Islet of Langerhans (tissue), 1 donor: Measurements from ENCODE around the gene USP22.
"Not testable (repeated sequence)": the region's sequence is repeated elsewhere in the genome, so short reads cannot be mapped to it uniquely, and the experiment has no call there.

Source experiments
- FAIRE-seq: peaks from one replicate; lab custom pipeline; 2011; peaks lifted over from hg19 to GRCh38; lab: Jason Lieb, UNC

USP22 gene

DNA sequence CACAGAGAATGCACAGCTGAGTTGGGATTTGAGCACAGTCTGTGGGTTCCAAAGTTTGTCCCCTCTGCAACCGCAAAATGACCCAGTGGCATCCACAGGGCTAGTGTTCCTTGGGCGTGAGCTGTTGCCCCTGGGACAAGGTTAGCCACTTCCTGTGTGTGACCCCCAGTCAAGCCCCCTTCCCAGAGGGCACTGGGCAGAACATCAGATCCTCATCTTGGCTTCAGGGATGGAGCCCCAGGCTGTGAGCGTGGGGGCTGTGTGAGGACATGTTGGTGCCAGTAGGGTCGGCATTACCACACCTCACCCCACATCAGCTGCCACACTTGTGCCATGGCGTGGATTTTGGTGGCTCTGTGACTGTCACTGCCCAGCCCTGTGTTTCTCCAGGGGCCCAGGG lies 55.3 kb downstream of the USP22 start:
- no peak for FAIRE-seq

DNA sequence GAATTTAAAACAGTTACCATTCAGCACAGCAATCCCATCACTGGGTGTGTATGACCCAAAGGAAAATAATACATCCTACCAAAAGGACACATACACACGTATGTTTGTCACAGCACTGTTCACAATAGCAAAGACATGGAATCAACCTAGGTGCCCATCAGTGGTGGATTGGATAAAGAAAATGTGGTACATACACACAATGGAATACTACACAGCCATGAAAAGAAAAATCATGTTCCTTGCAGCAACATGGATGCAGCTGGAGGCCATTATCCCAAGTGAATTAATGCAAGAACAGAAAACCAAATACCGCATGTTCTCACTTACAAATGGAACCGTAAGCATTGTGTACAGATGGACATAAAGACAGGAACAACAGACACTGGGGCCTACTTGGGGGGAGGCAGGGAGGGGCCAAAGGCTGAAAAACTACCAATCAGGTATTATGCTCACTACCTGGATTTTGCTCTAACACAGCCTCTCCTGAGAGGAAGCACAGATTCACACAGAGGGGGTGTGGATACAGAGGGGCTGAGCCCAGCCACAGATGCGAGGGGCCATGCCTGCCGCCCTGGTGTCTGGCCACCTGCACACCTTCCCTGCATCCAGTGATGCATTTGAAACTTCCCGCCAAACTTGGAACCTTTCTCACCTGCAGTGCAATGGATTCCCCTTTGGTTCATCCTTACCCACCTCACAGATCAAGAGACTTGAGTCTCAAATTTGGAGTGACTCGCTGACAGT lies 55.9 kb downstream of the USP22 start:
- no peak for FAIRE-seq

DNA sequence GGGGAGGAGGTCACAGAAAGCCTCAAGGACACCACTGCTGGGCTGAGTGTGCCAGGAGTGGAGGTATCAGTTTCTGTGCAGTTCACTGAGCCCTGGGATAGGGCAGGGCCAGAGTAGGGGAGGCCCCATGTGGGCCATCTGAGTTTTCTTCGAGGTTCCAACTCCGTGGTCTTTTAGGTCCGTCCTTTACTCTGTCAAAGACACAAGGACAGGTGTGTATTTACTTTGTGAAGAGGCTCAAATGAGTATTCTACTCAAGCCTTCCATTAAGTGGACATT lies 59.5 kb downstream of the USP22 start:
- no peak for FAIRE-seq

DNA sequence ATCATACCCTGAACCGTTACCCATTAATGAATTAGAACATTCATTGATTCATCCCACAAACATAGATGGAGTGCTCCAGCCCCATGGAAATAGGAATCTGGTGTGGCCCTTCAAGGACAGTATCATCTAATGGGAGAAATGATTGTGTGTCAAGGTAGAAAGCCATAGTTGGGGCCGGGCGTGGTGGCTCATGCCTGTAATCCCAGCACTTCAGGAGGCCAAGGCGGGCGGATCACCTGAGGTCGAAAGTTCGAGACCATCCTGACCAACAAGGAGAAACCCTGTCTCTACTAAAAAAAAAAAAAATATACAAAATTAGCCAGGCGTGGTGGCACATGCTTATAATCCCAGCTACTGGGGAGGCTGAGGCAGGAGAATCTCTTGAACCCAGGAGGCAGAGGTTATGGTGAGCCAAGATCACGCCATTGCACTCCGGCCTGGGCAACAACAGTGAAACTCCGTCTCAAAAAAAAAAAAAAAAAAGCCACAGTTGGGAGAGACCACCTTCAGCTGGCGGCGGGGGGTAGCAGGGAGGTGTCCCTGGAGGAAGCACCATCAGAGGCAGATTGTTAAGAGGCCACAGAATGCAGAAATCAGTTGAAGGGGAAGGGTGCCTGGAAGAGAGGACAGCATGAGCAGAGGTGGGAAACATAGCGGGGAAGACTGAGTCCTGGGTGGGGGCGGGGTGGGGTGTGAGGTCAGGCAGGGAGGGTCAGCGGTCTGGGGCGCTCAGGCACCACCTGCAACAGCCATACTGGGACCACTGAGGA lies 60.0 kb downstream of the USP22 start:
- FAIRE-seq: no peak

DNA sequence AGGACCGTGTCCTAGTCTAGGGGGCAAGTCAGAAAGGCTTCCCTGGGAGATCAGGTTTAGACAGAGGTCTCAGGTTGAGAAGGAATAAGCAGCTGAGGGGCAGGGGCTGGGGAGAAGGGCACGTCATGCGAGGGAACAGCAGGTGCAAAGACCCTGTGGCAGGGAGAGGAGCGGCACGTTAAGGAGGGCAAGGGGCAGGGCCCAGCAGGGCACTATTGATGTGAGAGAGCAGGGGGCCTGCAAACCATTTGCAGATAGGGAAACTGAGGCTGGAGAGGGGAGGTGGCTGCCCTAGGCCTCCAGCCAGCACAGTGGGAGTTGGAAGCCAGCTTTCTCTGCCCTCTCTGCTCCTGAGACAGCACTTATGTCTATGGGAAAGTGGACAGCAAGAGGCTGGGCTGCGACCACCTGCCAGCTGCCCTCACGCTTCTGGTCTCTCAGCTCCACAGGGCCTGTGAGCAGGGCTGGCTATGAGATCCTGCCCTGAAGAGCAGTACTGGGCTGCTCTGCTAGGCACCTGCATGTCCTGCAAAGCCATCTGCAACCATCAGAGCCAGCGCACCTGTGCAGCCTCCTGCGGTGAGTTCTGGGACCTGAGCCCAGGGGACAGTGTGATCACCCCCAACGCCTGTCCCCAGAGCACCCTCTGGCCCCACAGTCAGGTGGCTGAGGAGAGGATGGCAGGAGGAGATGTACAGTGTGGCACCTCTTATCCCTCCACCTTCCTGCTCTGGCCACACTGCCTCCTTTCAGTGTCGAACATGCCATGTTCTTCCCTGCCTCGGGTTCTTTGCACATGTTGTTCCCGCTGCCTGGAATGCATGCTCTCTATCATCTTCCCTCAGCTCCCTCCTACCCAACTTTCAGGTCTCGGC lies 61.5 kb downstream of the USP22 start:
- no peak for FAIRE-seq

DNA sequence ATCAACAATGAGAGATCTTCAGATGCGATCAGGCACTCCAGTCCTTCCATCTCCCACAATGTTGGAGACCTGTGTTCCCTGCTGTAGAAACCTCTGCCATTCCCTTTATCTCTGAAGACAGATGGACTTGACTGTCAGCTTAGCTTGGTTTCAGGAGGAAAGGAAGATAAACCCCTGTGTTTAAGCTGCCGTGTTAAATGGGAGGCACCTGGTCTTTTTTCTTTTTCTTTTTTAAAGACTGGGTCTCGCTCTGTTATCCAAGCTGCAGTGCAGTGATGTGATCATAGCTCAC lies 63.1 kb downstream of the USP22 start:
- no peak for FAIRE-seq

DNA sequence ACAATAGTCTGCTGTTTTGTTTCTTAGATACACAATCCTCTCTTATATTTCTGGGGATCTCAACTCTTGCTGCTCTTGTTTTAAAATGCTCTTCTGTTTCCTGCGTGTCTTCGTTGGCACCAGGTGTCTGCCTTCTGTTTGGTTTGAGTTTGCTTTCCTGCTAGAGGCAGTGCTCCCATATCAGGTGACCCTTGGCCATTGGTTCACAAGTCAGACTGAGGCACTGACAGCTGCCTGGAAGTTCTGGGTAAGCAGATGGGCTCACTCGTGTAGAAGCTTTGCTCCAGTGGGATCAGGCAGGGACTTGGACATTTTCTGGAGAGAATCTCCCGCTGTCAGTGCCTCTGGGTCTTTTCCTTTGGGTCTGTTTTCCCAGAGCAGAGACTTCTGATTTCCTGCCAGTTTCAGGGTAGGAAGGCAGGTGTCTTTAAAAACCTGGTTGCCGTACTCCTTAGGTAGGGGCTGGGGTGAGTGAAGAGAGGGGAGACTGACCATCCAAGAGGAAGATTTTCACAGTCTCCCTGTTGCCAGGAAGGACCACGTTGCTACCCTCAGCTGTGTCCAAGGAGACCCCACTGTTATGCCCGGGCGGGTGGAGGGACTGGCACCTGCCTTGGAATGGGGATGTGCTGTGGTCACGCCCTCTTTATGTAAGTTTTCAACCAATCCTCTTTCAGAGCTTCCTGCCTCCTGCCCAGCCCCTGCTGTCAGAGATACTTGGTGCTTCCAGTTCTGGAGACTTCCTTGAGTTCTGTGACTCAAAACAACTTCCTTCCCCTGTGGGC lies 63.6 kb downstream of the USP22 start:
- not testable (repeated sequence) for FAIRE-seq

DNA sequence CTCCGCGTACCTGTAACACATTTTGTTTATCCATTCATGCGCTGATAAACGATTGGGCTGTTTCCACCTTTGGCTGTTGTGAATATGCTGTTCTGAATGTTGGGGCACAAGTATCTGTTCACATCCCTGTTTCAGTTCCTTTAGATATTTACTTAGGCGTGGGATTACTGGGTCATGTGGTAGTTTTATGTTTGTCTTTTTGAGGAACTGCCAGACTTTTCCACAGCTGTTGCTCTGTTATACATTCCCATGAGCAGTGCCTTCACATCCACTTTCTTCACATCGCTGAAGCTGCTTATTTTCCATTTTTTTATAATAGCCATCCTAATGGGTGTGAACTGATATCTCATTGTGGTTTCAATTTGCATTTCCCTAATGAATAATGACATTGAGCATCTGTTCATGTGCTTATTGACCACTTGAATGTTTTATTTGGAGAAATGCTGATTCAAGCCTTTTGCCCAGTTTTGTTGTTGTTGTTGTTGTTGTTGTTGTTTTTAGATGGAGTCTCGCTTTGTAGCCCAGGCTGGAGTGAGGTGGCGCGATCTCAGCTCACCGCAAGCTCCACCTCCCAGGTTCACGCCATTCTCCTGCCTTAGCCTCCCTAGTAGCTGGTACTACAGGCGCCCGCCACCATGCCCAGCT lies 65.1 kb downstream of the USP22 start:
- FAIRE-seq: not testable (repeated sequence)

DNA sequence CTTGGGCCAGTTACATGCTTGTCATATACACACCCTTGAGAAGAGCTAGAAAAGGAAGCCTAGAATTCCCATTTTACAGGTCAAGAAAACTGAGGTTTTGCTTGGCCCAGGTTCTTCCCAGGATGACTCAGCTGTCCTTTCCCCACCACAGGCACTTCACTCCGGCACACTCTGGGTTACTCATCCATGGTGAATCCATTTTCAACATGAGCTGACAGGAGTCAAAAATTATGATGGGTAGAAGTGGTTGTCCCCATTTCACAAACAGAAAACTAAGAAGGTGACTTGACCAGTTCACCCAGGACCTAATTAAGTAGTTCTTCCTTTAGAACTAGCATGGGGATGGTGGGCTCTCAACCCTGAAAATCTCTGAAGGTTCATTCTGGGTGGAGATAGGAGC lies 67.2 kb downstream of the USP22 start:
- FAIRE-seq: no peak

DNA sequence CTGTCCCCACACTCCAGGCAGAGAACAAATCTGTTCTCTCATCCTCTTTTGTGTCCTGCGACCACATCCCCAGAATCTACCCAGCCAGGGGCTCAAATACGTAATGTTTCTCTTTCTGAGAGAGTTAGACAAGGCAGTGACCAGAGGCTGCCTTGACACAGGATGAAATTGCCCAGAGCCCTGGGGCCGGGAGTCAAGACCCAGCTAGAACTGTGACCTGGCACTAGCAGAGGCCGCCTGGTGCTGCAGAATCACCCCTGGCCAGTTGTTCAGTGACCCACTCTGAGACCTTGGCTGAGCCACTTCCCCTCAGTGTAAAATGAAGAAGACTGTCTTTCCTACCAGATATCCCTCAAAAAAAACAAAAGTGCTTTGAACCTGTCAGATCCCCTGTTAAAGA lies 72.5 kb downstream of the USP22 start:
- no peak for FAIRE-seq

DNA sequence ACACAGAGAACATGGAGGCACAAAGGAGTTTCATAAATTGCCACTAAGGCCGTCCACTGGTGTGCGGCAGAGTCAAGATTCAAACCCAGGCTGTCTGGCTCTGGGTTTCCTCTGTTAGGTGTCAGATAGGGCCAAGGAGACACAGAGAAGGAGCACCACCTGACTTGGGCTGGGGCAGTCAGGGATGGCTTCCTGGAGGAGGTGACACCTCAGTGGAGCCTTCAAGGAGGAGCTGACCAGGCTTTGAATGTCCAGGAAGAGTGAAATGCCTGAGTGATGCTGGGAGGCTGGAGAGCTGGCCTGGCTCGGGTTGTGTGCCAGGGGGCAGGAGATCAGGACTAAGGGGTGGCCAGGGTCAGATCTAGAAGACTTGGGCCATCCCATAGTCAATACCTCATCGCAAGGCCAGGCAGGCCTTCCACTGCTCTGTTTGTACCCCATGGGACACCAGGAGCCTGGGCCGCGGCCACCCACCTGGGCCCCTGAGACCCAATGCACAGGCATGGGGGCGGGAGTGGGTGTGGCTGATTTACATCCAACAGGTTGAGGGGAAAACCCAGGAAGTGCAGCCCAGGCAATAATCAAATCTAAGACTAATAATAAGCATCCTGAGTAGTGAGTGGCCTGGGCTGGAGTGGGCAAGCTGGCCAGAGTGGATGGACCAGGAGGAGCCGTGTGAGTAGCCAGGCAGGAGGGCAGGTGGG lies 73.7 kb downstream of the USP22 start:
- FAIRE-seq: no peak

DNA sequence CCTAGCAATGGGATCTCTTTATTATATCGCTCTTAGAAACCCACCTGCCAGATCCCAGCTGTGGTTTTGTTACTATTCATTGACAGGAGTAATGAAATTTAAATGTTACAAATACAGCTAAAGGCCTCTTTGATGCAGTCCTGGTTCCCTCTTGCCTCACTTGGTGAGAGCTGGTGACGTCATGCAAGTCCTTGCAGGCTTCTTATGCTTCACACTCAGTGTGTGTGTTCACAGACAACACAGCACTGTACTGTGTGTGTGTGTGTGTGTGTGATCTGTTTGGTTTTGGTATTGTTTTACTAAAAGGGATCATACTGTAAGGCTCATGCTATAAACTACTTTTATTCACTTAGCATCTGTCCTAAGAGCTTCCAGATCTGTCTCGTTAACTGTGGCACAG lies 75.0 kb downstream of the USP22 start:
- FAIRE-seq: no peak

DNA sequence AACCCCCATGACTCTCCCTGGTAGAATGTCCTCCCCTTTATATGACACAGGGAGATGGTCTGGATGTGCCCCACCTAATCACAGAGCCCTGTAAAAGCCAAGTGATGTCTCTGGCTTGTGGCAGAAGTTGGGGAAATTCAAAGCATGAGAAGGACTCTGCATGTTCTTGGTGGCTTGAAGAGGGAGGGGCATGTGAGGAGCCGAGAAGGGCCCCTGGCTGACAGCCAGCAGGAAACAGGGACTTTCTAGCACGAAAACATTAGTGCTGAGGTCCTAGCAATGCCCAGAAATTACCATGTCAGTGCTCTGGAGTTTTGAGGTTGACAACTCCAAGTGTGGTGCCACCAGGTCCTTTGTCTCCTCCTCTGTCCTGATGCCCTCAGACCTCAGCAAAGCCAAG lies 75.9 kb downstream of the USP22 start:
- no peak for FAIRE-seq

DNA sequence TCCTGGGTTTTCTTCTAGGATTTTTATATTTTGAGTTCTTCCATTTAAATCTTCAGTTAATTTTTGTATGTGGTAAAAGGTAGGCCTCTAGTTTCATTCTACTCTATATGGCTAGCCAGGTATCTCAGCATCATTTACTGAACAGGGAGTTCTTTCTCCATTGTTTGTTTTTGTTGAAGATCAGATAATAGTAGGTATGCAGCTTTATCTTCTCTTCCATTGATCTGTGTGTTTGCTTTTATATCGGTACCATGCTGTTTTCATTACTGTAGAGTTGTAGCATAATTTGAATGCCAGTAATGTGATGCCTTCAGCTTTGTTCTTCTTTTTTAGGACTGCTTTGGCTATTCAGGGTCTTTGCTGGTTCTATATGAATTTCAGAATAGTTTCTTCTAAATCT lies 77.3 kb downstream of the USP22 start:
- no peak for FAIRE-seq

DNA sequence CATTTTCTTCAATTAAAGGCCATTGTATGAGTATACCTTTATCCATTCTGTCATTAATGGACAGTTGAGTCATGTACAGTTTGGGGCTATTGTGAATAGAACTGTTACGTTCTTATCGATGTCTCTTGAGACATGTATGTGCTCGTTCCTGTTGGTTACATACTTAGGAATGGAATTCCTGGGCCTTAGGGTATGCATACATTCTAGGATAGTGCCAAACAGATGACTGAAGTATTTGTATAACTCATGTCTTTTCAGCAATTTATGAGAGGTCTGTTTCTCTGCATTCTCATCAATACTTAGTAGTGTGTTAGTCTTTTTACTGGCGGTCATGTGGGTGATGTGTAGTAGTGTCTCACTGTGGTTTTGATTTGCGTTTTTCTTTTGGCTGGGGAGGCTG lies 81.2 kb downstream of the USP22 start:
- FAIRE-seq: no peak

DNA sequence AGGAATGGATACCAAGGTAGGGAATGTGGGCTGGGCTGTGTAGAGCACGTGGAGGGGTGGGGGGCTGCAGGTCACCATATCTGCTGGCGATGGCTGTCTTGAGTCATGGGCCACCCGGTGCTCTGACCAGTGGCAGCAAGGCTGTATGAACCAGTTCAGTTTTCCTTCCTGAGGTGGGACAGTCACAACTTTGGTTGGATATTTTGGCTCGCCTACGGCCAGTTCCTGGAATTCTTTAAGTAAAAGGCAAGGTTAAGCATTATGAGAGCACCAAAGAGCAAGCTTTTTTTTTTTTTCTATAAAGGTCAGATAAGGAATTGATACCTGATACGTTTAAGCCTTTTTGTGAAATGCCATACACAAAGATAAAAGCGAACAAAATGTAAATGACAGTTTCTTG lies 81.9 kb downstream of the USP22 start:
- FAIRE-seq: no peak

DNA sequence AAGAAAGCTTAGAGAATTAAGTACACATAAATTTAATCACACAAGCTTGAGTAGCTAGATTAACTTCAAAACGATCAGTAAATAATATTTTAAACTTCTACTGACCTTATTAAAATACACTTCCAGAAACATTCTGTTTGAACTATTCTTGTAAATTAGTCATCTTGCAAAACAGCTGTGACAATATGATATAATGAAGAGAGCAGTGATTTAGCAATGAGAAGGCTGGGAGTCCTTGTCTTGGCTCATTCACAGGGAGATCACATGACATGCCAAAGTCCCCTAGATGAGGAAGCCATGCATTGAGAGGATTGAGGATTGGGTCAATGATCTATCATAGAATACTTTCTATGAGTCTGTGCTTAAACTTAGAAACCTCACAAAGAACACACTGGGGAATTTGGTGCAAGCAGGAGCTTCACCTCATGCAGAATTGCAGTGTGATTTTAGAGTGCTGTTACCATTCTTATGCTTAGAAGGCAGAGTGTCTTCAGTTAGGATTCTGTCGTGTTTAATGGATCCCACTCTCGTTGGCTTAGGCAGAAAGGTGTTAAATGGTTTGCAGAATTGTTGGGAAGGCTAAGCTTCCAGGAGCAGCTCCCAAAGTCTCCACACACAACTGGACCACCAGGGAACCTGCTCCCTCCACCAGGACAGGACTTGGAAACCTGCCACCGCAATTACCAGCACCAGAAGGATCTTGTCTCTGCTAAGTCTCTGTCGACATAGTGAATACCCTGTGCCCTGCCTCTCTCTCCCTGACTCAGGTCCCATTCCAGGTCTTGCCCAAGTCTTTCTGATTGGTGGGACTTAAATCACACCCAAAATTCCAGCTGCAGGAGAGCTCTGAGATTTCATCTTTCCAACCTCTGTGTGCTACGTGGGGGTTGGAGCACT lies 87.1 kb downstream of the USP22 start:
- FAIRE-seq: peak; percentile 68

DNA sequence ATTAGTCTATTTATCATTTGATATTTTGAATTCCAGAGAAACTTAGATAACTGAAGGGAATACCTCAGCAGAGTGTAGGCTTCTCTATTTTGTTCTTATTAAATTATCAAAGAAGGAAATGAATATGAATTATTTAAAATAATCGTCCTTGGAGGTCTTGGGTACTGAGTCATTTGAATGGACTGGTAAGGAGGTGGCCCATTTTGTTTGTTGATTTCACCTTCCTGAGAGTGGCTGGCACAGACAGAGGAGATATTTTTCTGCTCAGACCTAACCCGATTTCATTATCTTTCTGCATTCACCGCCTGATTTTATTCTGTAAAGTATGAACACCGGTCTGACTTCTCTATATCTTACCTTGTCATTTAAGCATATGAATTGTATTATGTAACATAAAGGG lies 88.0 kb downstream of the USP22 start:
- FAIRE-seq: no peak

DNA sequence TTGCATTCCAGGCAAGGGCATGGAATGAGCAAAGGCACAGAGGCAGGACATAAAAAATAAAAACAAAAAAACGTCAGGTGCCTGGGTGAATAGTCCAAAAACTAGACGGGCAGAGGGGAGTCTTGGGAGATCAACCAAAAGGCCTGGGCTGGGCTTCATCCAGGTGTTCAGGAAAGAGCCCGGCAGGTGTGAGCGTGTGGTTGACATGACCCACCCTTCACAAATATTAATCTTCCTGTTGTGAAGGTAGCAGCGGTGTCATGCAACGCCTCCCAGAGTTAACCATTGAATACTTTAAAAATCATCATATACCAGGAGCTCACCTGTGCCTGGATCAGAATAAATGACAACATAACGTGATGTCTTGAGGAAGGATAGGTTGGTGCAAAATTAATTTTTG lies 90.6 kb downstream of the USP22 start:
- FAIRE-seq: no peak
